Measurements from ENCODE around the gene ANP32A. TPM values are rescaled to one million over a fixed set of nuclear protein-coding genes. Genes with fewer than 3 reads are reported as not detected.

Gene ANP32A
- total RNA-seq, 1 experiment from 2014 or later = 250 TPM

DNA sequence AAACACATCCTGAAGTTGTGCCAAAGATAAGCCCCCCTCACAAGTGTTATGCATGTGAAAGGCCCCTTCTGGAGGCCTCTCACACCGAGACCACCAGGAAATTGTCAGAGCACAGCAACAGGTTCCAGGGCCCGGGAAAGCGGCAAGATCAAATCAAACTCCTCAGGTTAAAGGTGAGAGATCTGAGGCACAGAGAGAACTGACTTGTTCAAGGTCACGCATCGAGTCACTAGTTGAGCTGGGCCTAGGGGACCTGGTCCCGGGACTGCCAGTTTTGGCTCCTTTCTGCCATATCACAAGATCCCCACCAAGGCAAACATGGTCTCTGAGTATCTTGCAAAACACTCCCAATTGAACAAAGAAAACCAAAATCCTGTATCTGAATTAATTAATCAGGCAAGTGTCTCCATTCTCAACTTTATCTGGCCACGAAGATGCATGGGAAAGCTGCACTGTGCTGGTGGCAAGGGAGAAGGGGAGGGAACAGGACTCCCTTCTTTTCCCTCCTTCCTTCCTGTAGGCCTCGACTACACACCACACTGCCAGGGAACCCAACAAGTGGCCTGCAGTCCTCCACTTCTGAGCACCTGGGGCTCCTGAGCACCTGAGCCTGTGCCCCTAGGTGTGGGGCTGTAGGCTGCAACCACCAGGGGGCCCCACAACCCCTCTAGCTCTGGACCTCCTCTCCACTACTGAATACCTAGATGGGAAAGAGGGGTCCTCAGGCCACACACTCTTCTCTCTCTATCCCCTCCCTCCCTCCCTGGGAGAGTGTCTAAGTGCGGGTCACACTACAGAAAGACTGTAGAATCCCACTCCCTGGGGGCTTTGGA, 37.3 kb downstream of the ANP32A start:
- peak; percentile 73 for DNase-seq
- peaks cover 66% of the 10 kb centered on the region for H3K36me3 Mint-ChIP-seq (ENCODE audit: insufficient read depth, unreplicated experiment)
- CTCF ChIA-PET = interaction anchor here (0.6 to 2.9 kb wide), 7 partner anchors 10 to 141 kb away, joined by 3 to 30 read pairs (median 5); no protein-coding TSS in a partner anchor
- TF ChIP-seq, protein P1, sequence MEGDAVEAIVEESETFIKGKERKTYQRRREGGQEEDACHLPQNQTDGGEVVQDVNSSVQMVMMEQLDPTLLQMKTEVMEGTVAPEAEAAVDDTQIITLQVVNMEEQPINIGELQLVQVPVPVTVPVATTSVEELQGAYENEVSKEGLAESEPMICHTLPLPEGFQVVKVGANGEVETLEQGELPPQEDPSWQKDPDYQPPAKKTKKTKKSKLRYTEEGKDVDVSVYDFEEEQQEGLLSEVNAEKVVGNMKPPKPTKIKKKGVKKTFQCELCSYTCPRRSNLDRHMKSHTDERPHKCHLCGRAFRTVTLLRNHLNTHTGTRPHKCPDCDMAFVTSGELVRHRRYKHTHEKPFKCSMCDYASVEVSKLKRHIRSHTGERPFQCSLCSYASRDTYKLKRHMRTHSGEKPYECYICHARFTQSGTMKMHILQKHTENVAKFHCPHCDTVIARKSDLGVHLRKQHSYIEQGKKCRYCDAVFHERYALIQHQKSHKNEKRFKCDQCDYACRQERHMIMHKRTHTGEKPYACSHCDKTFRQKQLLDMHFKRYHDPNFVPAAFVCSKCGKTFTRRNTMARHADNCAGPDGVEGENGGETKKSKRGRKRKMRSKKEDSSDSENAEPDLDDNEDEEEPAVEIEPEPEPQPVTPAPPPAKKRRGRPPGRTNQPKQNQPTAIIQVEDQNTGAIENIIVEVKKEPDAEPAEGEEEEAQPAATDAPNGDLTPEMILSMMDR (IDR thresholded peaks at IDR 0.05; ENCODE audit: unreplicated experiment) = peak; percentile 81
- H3K9me3 Mint-ChIP-seq (ENCODE audit: low read depth, unreplicated experiment) = no peaks in the 10 kb centered on the region
- H3K27ac Mint-ChIP-seq (ENCODE audit: unreplicated experiment) = peak overlapping the region; percentile 54
- H3K4me3 Mint-ChIP-seq (ENCODE audit: low read depth, unreplicated experiment) = no peak overlapping the region
- no peaks in the 10 kb centered on the region for H3K4me1 Mint-ChIP-seq (ENCODE audit: low read depth, unreplicated experiment)
- intact Hi-C loops (cut with micrococcal nuclease; ENCODE audit: unreplicated experiment) = loop anchor here (2.0 to 5.0 kb wide), 2 partner anchors 44 to 91 kb away; no protein-coding TSS in a partner anchor
- H3K27me3 Mint-ChIP-seq (ENCODE audit: unreplicated experiment) = no peaks in the 10 kb centered on the region
- BruUV-seq (replicated peaks) = no TSS peak

DNA sequence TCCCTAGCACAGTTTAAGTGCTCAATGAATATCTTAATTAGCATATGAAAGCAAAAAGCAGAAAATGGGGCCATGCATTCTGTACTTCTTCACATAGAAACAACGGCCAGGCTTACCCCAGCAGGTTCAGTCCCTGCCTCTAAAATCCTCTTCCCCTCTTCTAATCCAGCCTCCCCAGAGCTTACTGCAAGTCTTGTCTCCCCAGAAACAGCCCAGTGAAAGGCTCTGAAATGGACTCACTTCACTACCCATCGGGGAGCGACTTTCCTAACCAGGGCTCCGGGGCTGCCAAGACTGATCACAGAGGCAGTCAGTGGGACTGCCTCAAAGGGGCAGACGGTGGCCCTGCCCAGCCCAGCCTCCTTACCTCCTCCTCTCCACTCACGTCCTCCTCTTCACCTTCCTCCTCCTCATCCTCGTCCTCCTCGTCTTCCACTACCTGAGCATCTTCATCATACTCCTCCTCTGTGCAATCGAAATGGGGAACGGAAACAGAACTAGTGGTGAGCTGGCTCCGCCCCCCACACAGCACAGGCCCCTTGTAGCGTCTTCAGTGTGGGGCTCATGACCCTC, 38.0 kb downstream of the ANP32A start:
- no peak overlapping the region for H3K4me3 Mint-ChIP-seq (ENCODE audit: low read depth, unreplicated experiment)
- no peak overlapping the region for H3K27ac Mint-ChIP-seq (ENCODE audit: unreplicated experiment)
- no peaks in the 10 kb centered on the region for H3K9me3 Mint-ChIP-seq (ENCODE audit: low read depth, unreplicated experiment)
- TF ChIP-seq, protein P1 (IDR thresholded peaks at IDR 0.05; ENCODE audit: unreplicated experiment) = no peak
- no TSS peak for BruUV-seq (replicated peaks)
- peaks cover 66% of the 10 kb centered on the region for H3K36me3 Mint-ChIP-seq (ENCODE audit: insufficient read depth, unreplicated experiment)
- no peak for DNase-seq
- H3K27me3 Mint-ChIP-seq (ENCODE audit: unreplicated experiment) = no peaks in the 10 kb centered on the region
- H3K4me1 Mint-ChIP-seq (ENCODE audit: low read depth, unreplicated experiment) = no peaks in the 10 kb centered on the region
- CTCF ChIA-PET = interaction anchor here (0.9 to 2.9 kb wide), 3 partner anchors 11 to 142 kb away, joined by 3 to 30 read pairs (median 4); no protein-coding TSS in a partner anchor
- intact Hi-C loops (cut with micrococcal nuclease; ENCODE audit: unreplicated experiment) = loop anchor here (5.0 kb wide), 1 partner anchor 45 kb away; no protein-coding TSS in a partner anchor

- TF ChIP-seq, protein P1 (IDR thresholded peaks at IDR 0.05; ENCODE audit: unreplicated experiment) = no peak
- H3K4me3 Mint-ChIP-seq (ENCODE audit: low read depth, unreplicated experiment) = no peak overlapping the region
- intact Hi-C loops (cut with micrococcal nuclease; ENCODE audit: unreplicated experiment) = loop anchor here (5.0 kb wide), 1 partner anchor 45 kb away; no protein-coding TSS in a partner anchor
- H3K27me3 Mint-ChIP-seq (ENCODE audit: unreplicated experiment) = no peaks in the 10 kb centered on the region
- no peaks in the 10 kb centered on the region for H3K4me1 Mint-ChIP-seq (ENCODE audit: low read depth, unreplicated experiment)
- CTCF ChIA-PET = interaction anchor here (0.9 to 2.9 kb wide), 3 partner anchors 93 to 143 kb away, joined by 3 to 30 read pairs (median 6); no protein-coding TSS in a partner anchor
- DNase-seq = no peak
- no peak overlapping the region for H3K27ac Mint-ChIP-seq (ENCODE audit: unreplicated experiment)
- H3K36me3 Mint-ChIP-seq (ENCODE audit: insufficient read depth, unreplicated experiment) = peaks cover 68% of the 10 kb centered on the region
- BruUV-seq (replicated peaks) = no TSS peak
- no peaks in the 10 kb centered on the region for H3K9me3 Mint-ChIP-seq (ENCODE audit: low read depth, unreplicated experiment)
Measured at GRCh38 chr15:68781766-68782588, 38.7 kb downstream of the ANP32A start.

DNA sequence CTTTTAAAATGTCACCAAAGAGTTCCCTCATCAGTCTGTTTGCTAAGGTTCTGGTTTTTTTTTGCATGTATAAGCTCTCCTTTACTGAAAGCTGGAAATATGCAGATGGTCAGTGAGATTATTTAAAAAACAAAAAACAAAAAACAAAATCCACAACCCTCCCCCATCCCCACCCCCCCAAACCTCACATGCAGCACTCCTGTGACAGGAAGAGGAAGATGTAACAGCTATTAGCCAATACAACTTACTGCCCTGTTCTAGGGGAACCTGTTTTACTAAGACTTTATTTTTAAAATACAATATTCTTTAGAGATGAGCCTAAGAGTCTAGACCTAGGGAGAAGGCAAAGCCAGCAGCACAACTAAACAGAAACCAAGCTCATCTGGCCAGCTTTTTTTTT, 39.5 kb downstream of the ANP32A start:
- H3K27me3 Mint-ChIP-seq (ENCODE audit: unreplicated experiment) = no peaks in the 10 kb centered on the region

More for the DNA sequence above, 39.5 kb downstream of the ANP32A start:
- H3K9me3 Mint-ChIP-seq (ENCODE audit: low read depth, unreplicated experiment) = no peaks in the 10 kb centered on the region
- intact Hi-C loops (cut with micrococcal nuclease; ENCODE audit: unreplicated experiment) = loop anchor here (5.0 kb wide), 1 partner anchor 46 kb away; no protein-coding TSS in a partner anchor
- BruUV-seq (replicated peaks) = no TSS peak
- CTCF ChIA-PET = interaction anchor here (0.6 to 1.1 kb wide), 3 partner anchors 21 to 538 kb away, joined by 3 to 6 read pairs (median 3); no protein-coding TSS in a partner anchor
- no peak overlapping the region for H3K27ac Mint-ChIP-seq (ENCODE audit: unreplicated experiment)
- H3K36me3 Mint-ChIP-seq (ENCODE audit: insufficient read depth, unreplicated experiment) = peaks cover 64% of the 10 kb centered on the region
- no peaks in the 10 kb centered on the region for H3K4me1 Mint-ChIP-seq (ENCODE audit: low read depth, unreplicated experiment)
- TF ChIP-seq, protein P1 (IDR thresholded peaks at IDR 0.05; ENCODE audit: unreplicated experiment) = no peak
- H3K4me3 Mint-ChIP-seq (ENCODE audit: low read depth, unreplicated experiment) = no peak overlapping the region
- no peak for DNase-seq
